IMR-90 (cell line): ENCODE measurements around the gene FAT2. TPM values are rescaled to one million over a fixed set of nuclear protein-coding genes. Genes with fewer than 3 reads are reported as not detected.

Source experiments
- ATAC-seq: fragments of 200-7000 bp; cut with Tn5 transposase; 2 replicates; pipeline ENCODE4 v1.9.1; 2020; ENCODE audit warnings: low read depth, mild to moderate bottlenecking, moderate library complexity
- BruUV-seq: library from RNA; stranded (reverse); fragments of 400-500 nt; replicated peaks from 2 replicates; lab custom pipeline; 2021; lab: Mats Ljungman, UMichigan
- CTCF ChIA-PET: fragments of 300-600 bp; formaldehyde crosslinking; extraction: SDS; loops from one replicate; lab custom pipeline; 2021; ENCODE audit warnings: antibody characterized with exemption; lab: Yijun Ruan, JAX
- POLR2A ChIA-PET: fragments of 300-600 bp; sonication (Branson Sonifier 250); formaldehyde crosslinking; loops from one replicate; lab custom pipeline; 2022; ENCODE audit warnings: antibody characterized with exemption; ENCODE audit not compliant: unreplicated experiment; lab: Charles Lee
- DNase-seq: peaks from one replicate; pipeline ENCODE4 v3.0.0; 2013
- H2AFZ ChIP-seq: replicated peaks from 2 replicates; pipeline ENCODE3; 2013; ENCODE audit warnings: low read length, mild to moderate bottlenecking; ENCODE audit not compliant: poor library complexity
- H2AK5ac ChIP-seq: 2 replicates; pipeline ENCODE4 v1.6.1; 2013; ENCODE audit warnings: low read depth, low read length, inconsistent platforms
- H2AK9ac ChIP-seq: replicated peaks from 2 replicates; pipeline ENCODE3; 2013; ENCODE audit warnings: mild to moderate bottlenecking, low read depth, low read length, moderate library complexity; ENCODE audit not compliant: poor library complexity
- H2BK120ac ChIP-seq: 2 replicates; pipeline ENCODE4 v1.6.1; 2013; ENCODE audit warnings: low read depth, low read length, inconsistent platforms
- H2BK15ac ChIP-seq: 3 replicates; pipeline ENCODE4 v1.6.1; 2013; ENCODE audit warnings: low read depth, low read length, inconsistent platforms
- H2BK20ac ChIP-seq: 2 replicates; pipeline ENCODE4 v1.6.1; 2013; ENCODE audit warnings: low read depth, mild to moderate bottlenecking, inconsistent platforms, low read length, moderate library complexity
- H2BK5ac ChIP-seq: 2 replicates; pipeline ENCODE4 v1.6.1; 2013; ENCODE audit warnings: mild to moderate bottlenecking, low read depth, low read length, inconsistent platforms; ENCODE audit not compliant: poor library complexity, severe bottlenecking
- H3K14ac ChIP-seq: replicated peaks from 2 replicates; pipeline ENCODE4 v1.6.1; 2013; ENCODE audit warnings: low read depth, low read length, inconsistent platforms
- H3K18ac ChIP-seq: 2 replicates; pipeline ENCODE4 v1.6.1; 2013; ENCODE audit warnings: low read depth, low read length, control low read depth
- H3K23ac ChIP-seq: 2 replicates; pipeline ENCODE4 v1.6.1; 2013; ENCODE audit warnings: low read depth, low read length, inconsistent platforms
- H3K27ac ChIP-seq: 2 replicates; pipeline ENCODE4 v1.5.1; 2013; ENCODE audit warnings: mild to moderate bottlenecking, control low read depth, low read length; ENCODE audit not compliant: insufficient read depth
- H3K27me3 ChIP-seq: 2 replicates; pipeline ENCODE4 v1.6.1; 2013; ENCODE audit warnings: low read length; ENCODE audit not compliant: control insufficient read depth, insufficient read depth
- H3K36me3 ChIP-seq: 2 replicates; pipeline ENCODE4 v1.6.1; 2013; ENCODE audit warnings: low read length, mixed read lengths; ENCODE audit not compliant: control insufficient read depth, insufficient read depth
- H3K4ac ChIP-seq: 2 replicates; pipeline ENCODE4 v1.6.1; 2013; ENCODE audit warnings: low read depth, low read length, inconsistent platforms
- H3K4me1 ChIP-seq: 2 replicates; pipeline ENCODE4 v1.6.1; 2013; ENCODE audit warnings: low read length, mixed read lengths; ENCODE audit not compliant: control insufficient read depth, insufficient read depth
- H3K4me2 ChIP-seq: 2 replicates; pipeline ENCODE4 v1.6.1; 2013; ENCODE audit warnings: low read depth, mild to moderate bottlenecking, control low read depth, low read length, moderate library complexity
- H3K4me3 ChIP-seq: 2 replicates; pipeline ENCODE4 v1.5.1; 2013; ENCODE audit warnings: low read depth, mild to moderate bottlenecking, control low read depth, low read length, moderate library complexity; ENCODE audit not compliant: insufficient read depth
- H3K56ac ChIP-seq: 2 replicates; pipeline ENCODE4 v1.6.1; 2013; ENCODE audit warnings: low read length, inconsistent platforms; ENCODE audit not compliant: insufficient read depth; ENCODE audit errors: extremely low read depth
- H3K79me1 ChIP-seq, 2 experiments: 2 replicates each; pipeline ENCODE4 v1.6.1; 2013; ENCODE audit warnings: low read length in 2 of 2, inconsistent platforms in 1 of 2, low read depth in 1 of 2
- H3K9ac ChIP-seq: 2 replicates; pipeline ENCODE4 v1.6.1; 2013; ENCODE audit warnings: low read depth, low read length, control low read depth
- H3K9me1 ChIP-seq: 2 replicates; pipeline ENCODE4 v1.6.1; 2013; ENCODE audit warnings: low read length, inconsistent platforms; ENCODE audit not compliant: insufficient read depth
- H3K9me3 ChIP-seq: 2 replicates; pipeline ENCODE4 v1.6.1; 2013; ENCODE audit warnings: low read length; ENCODE audit not compliant: control insufficient read depth, insufficient read depth
- H4K20me1 ChIP-seq: 2 replicates; pipeline ENCODE4 v1.6.1; 2013; ENCODE audit warnings: low read length, inconsistent platforms; ENCODE audit not compliant: insufficient read depth
- H4K5ac ChIP-seq: 2 replicates; pipeline ENCODE4 v1.6.1; 2013; ENCODE audit warnings: mild to moderate bottlenecking, low read depth, low read length, control low read depth
- H4K8ac ChIP-seq, 2 experiments: 2 replicates each; pipeline ENCODE4 v1.6.1; 2013; ENCODE audit warnings: low read depth in 2 of 2, low read length in 2 of 2, control low read depth in 1 of 2, inconsistent platforms in 1 of 2
- H4K91ac ChIP-seq: 2 replicates; pipeline ENCODE4 v1.6.1; 2013; ENCODE audit warnings: low read depth, low read length, inconsistent platforms; ENCODE audit not compliant: insufficient read depth
- BHLHE40 ChIP-seq: fragments of 150-350 bp; IDR thresholded peaks from 2 replicates; pipeline ENCODE4 v1.6.1; 2016; ENCODE audit warnings: mild to moderate bottlenecking, low read depth, low read length
- CEBPB ChIP-seq: IDR thresholded peaks from 2 replicates; pipeline ENCODE4 v1.6.1; 2012; ENCODE audit warnings: low read depth, low read length, improper control_type of control experiment
- CHD1 ChIP-seq: IDR thresholded peaks from 2 replicates; pipeline ENCODE4 v1.6.1; 2012; ENCODE audit warnings: low read depth, low read length, improper control_type of control experiment
- CTCF ChIP-seq: conservative IDR thresholded peaks from 2 replicates; pipeline ENCODE4 v1.5.1; 2012; ENCODE audit warnings: mild to moderate bottlenecking, low read depth, low read length, improper control_type of control experiment
- ELK1 ChIP-seq: fragments of 150-350 bp; IDR thresholded peaks from 2 replicates; pipeline ENCODE4 v1.6.1; 2016; ENCODE audit warnings: low read depth, mild to moderate bottlenecking, low read length, moderate library complexity, borderline replicate concordance
- FOS ChIP-seq: fragments of 150-350 bp; IDR thresholded peaks from 2 replicates; pipeline ENCODE4 v1.6.1; 2016; ENCODE audit warnings: low read depth, low read length
- MAFK ChIP-seq: IDR thresholded peaks from 2 replicates; pipeline ENCODE4 v1.6.1; 2012; ENCODE audit warnings: low read depth, low read length, improper control_type of control experiment
- MAZ ChIP-seq: IDR thresholded peaks from 2 replicates; pipeline ENCODE4 v1.6.1; 2012; ENCODE audit warnings: low read depth, mild to moderate bottlenecking, low read length, improper control_type of control experiment, moderate library complexity, borderline replicate concordance
- MXI1 ChIP-seq: IDR thresholded peaks from 2 replicates; pipeline ENCODE4 v1.6.1; 2012; ENCODE audit warnings: low read depth, mild to moderate bottlenecking, low read length, moderate library complexity, borderline replicate concordance
- NFE2L2 ChIP-seq: fragments of 150-350 bp; IDR thresholded peaks from 2 replicates; pipeline ENCODE4 v1.6.1; 2016; ENCODE audit warnings: low read depth, mild to moderate bottlenecking, low read length
- POLR2A ChIP-seq: IDR thresholded peaks from 2 replicates; pipeline ENCODE4 v1.6.1; 2012; ENCODE audit warnings: mild to moderate bottlenecking, low read depth, low read length
- RAD21 ChIP-seq: IDR thresholded peaks from 2 replicates; pipeline ENCODE4 v1.6.1; 2012; ENCODE audit warnings: low read length, improper control_type of control experiment
- RCOR1 ChIP-seq: IDR thresholded peaks from 2 replicates; pipeline ENCODE4 v1.6.1; 2012; ENCODE audit warnings: mild to moderate bottlenecking, low read length, improper control_type of control experiment; ENCODE audit not compliant: insufficient replicate concordance
- RFX5 ChIP-seq: IDR thresholded peaks from 2 replicates; pipeline ENCODE4 v1.8.0; 2012; ENCODE audit warnings: low read depth, mild to moderate bottlenecking, low read length, moderate library complexity
- SMC3 ChIP-seq: fragments of 150-350 bp; IDR thresholded peaks from 2 replicates; pipeline ENCODE4 v1.6.1; 2016; ENCODE audit warnings: low read depth, mild to moderate bottlenecking, antibody characterized with exemption, low read length, moderate library complexity
- USF2 ChIP-seq: fragments of 150-350 bp; IDR thresholded peaks from 2 replicates; pipeline ENCODE4 v1.6.1; 2017; ENCODE audit warnings: mild to moderate bottlenecking, antibody characterized with exemption, low read length, low read depth
- WGBS, 2 experiments: methylation state at CpG; one replicate each; pipeline versions ENCODE4 v1.1.5 to v1.1.7; 2013; ENCODE audit warnings: missing lambda C conversion rate in 2 of 2; ENCODE audit not compliant: insufficient read length in 1 of 2; ENCODE audit errors: extremely low coverage in 2 of 2; 5-methylcytosine and 5-hydroxymethylcytosine counted together
- dilution Hi-C: fragments of 300-500 bp; cut with HindIII; formaldehyde crosslinking; loops from one replicate; pipeline ENCODE4 v1.14.3; 2018; ENCODE audit warnings: low sequenced_read_pairs; ENCODE audit not compliant: unreplicated experiment
- in situ Hi-C: fragments of 300-500 bp; cut with MboI; formaldehyde crosslinking; loops from 3 replicates; pipeline ENCODE4 v1.14.3; 2019; ENCODE audit warnings: low sequenced_read_pairs, inconsistent platforms, mixed read lengths
- intact Hi-C: fragments of 100-400 bp; cut with micrococcal nuclease; formaldehyde crosslinking; loops from 2 replicates; pipeline ENCODE4 v1.10.0; 2022
- polyA plus RNA-seq, 3 experiments: library from polyadenylated mRNA; depleted of rRNA; stranded (reverse); fragments of >200 nt; gene quantifications; 2 replicates each; pipeline ENCODE4 v1.2.3, GENCODE V29; 2012; ENCODE audit warnings: low replicate concordance in 1 of 3
- total RNA-seq: library from RNA; depleted of rRNA; stranded (reverse); fragments of >200 nt; gene quantifications from 2 replicates; pipeline ENCODE4 v1.2.3, GENCODE V29; 2012

Gene FAT2
- total and polyA plus RNA-seq, 2 of the 4 experiments (the other 2 are of a cell fraction): under 0.01 to 0.03 TPM

- no peak overlapping the region for H4K91ac ChIP-seq
- H3K9me3 ChIP-seq: no peaks in the 10 kb centered on the region
- H3K9ac ChIP-seq: no peak overlapping the region
- H2AK9ac ChIP-seq: no peak overlapping the region
- no peak overlapping the region for H2BK15ac ChIP-seq
- WGBS, 2 experiments: 61% methylated on average over 2 of the region's 6 CpGs; no CpG with 5 or more reads in 1 of the 2 experiments
- no peak overlapping the region for H3K4ac ChIP-seq
- no peak overlapping the region for H3K18ac ChIP-seq
- no peak overlapping the region for H2AK5ac ChIP-seq
- H3K27me3 ChIP-seq: peaks cover 18% of the 10 kb centered on the region
- no peak overlapping the region for H3K23ac ChIP-seq
- no peak overlapping the region for H2BK20ac ChIP-seq
- H3K56ac ChIP-seq: no peak overlapping the region
- H3K14ac ChIP-seq: no peak overlapping the region
- H2BK5ac ChIP-seq: no peak overlapping the region
- ChIA-PET POLR2A (no interaction called here), CTCF (no interaction called here)
- in situ Hi-C loops (no loop called here), intact Hi-C loops (no loop called here), dilution Hi-C loops (no loop called here)
- no peak overlapping the region for H3K4me2 ChIP-seq
- no peak overlapping the region for H3K27ac ChIP-seq
- no peak for DNase-seq
- no peaks in the 10 kb centered on the region for H3K79me1 ChIP-seq
- BruUV-seq: no TSS peak
- TF ChIP-seq MXI1: no peak
- no peak for TF ChIP-seq RAD21
- TF ChIP-seq FOS: no peak
- TF ChIP-seq MAFK: no peak
- no peak for TF ChIP-seq CTCF
- TF ChIP-seq CHD1: no peak
- no peak for TF ChIP-seq NFE2L2
- TF ChIP-seq CEBPB: no peak
- no peak for TF ChIP-seq BHLHE40
- no peak for TF ChIP-seq USF2
- no peak for TF ChIP-seq POLR2A
- no peak for TF ChIP-seq SMC3
- no peak for TF ChIP-seq MAZ
- TF ChIP-seq RFX5: no peak
- no peak for TF ChIP-seq RCOR1
- TF ChIP-seq ELK1: no peak
- no peak overlapping the region for H3K4me3 ChIP-seq
- H3K9me1 ChIP-seq: no peaks in the 10 kb centered on the region
- H3K4me1 ChIP-seq: no peaks in the 10 kb centered on the region
- no peak for ATAC-seq
- H4K20me1 ChIP-seq: no peaks in the 10 kb centered on the region
- H2BK120ac ChIP-seq: no peak overlapping the region
- no peak overlapping the region for H2AFZ ChIP-seq
- no peaks in the 10 kb centered on the region for H3K36me3 ChIP-seq
- no peak overlapping the region for H4K5ac ChIP-seq
- H4K8ac ChIP-seq: no peak overlapping the region
These were observed 1.1 kb downstream of the FAT2 start for GRCh38 chr5:151589878-151590570.
